HG02798 (cell line): ENCODE data around the gene UTF1.

Experiments
- ATAC-seq: cut with Tn5 transposase; IDR thresholded peaks from one replicate; pipeline ENCODE4 v1.9.1; 2021; ENCODE audit warnings: mild to moderate bottlenecking; ENCODE audit not compliant: unreplicated experiment, poor library complexity

Gene UTF1

DNA sequence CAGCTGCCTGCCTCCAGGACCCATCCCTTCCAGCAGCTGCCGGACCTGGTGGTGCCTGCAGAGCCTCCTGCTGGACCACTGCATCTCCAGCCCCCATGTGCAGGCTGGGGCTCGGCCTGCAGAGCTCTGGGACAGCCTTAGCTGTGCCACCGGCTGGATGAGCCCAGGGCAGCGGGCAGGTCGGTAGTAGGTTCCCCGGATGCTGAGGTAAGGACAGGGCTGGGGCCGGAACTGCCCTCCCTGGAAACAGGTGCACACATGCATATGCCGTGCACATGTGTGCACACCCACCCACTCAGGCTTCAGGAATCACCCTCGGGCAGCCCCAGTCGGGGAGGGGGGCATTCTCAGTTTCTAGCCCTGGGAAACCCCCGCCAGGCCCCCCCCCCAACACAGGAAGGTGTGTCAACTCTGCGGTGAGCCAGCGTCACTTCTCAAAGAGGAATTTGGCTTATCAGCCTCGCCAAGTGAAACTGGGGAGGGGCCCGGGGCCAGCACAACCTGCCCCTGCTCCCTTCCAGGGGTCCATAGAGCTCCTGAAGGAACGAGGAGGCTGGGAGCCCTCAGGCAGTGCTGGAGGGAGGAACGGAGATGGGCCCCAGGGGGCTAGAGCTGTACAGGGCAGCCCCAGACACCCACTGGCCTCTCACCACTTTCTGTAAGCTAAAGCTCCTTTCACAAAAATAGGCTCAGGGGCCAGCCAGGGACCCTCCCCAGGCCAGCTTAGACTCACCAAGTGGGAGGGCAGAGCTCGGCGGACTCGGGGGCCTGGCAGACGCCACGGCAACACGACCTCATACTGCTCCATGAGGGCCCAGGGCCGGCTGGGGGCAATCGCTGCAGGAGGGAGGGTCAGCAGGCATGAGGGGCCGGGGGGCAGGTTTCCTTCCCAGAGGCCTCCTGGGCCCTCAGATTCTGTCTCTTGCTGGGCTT is 45.0 kb downstream of the UTF1 start:
- peak; percentile 49 for ATAC-seq

DNA sequence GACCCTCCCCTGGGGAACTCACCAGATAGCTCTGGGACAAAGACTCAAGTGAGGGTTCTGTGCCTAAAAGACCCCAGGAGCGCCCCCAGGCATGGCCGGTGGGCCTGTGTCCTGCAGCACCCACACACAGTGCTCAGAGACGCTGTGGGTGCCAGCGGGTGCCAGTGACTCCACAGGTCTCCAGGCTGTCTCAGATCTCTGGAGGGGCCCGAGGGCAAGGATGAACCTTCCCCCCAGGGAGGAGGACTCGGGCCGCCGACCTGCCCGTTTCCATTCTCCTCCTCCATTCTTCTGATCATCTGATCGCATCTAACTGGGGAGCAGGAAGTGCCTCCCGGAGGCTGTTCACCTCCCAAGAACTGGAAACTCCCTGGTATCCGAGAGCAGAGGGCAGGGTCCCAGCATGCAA is 45.7 kb downstream of the UTF1 start:
- peak; percentile 44 for ATAC-seq

DNA sequence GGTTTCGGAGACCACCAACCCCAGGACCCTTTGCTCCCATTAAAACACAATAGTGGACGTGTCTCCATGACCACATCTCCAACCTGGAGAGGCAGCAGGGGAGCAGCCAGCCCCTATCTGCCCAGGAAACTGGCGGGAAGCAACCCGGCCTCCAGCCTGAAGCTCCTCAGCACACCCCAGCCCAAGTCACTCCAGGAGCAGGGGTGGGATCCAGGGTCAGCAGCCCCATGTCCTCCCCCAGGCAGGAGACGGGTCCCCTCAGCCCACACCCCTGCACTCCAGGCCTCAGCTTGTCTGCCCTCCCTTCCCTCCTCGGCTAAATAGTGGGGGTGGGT is 46.0 kb downstream of the UTF1 start:
- no peak for ATAC-seq

DNA sequence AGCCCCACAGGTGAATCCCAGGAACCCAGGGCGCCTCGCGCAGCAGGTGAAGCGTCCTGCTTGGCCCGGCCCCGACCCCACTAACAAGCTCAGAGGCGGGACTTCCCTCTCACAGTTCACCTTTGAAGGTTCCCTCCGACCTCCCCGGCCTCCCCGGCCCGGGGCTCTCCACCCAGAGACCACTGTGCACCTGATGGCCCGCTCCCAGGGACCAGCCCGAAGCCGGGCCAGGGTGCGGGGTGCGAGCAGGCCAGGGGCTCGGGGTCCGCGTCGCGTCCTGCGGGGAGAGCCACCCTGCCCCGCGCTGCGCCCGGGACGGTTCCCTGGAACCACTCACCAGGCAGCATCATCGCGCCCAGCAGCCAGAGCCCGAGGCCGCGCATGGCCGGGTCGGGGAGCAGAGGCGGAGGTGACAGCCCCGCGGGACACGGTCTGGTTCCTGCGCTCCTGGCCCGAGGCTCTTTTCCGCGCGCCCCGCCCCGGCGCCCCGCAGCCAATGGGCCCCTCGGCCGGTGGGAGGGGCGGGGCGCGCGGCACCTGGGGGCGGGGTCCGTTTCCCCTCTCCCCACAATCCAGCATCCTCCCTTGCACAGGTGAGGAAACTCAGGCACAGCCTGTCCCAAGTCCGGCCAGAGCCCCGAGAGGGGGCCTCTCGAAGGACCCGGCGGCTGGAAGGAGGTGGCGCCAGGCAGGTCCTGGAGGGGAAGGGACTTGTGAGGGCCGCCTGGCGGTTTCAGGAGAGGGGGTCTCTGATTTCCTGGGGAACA is 46.6 kb downstream of the UTF1 start, which contains the start of gene ADAM8:
Gene ADAM8 (minus strand): TSS at position 434 of the 767 bp plus-strand sequence. CDS start 51 bp downstream, at position 383.
- peak; percentile 60 for ATAC-seq

DNA sequence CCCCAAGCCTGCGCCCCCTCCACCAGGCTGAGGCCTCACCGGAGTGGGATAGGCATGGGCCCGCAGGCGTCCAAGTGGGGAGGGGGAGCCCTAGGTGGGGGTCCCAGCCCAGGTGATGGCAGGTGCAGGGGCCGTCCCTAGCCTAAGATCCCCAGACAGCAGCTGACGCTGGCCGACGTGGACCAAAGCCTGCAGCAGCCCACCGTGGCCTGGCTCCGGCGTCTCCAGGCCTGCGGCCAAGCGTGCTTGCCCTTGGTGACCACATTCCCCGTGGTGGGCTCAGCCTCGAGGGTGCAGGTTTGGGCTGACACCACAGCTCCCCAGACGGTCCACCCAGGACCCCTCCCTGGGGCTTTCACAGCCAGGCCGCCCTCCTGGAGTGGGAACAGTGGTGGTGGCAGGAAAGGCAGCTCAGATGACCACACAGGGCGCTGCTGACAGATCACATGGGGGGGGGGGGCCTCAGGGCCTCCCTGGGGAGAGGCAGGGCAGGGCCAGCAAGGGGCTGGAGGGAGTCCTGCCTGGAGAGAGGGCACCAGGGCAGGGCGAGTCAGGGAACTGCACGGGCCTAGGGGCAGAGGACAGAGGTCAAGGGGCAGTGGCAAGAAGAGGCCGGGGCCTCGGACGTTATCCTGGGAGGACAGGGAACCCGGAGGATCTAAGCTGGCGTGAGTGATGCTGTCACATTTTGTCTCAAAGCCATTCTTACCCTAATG is 47.4 kb downstream of the UTF1 start:
- no peak for ATAC-seq

DNA sequence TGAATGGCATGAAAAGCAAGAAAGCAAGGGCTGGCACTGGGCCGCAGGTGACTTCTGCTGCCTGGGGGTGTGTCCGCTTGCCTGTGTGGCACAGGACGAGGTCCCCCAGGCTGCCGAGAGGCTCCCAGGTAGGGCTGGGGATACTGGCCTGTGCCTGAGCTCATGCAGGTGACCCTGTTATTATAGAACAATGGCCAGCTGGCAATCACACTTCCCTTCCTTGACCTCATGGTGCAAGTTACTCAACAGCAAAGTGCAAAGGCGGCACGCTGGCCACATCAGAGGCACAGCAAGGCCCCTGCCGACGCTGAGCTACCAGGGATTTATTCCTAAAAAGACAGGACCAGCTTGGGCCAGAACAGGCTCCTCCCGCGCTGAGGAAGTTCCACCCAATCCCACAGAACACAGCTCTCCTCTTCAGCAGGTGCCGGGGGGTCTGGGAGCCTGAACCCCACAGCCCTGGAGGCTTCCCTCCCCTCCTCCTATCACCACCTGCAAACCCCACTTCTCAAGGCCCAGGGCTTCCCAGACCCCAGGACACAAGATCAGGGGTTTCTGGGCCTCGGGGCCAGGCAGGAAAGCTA is 48.1 kb downstream of the UTF1 start:
- no peak for ATAC-seq

DNA sequence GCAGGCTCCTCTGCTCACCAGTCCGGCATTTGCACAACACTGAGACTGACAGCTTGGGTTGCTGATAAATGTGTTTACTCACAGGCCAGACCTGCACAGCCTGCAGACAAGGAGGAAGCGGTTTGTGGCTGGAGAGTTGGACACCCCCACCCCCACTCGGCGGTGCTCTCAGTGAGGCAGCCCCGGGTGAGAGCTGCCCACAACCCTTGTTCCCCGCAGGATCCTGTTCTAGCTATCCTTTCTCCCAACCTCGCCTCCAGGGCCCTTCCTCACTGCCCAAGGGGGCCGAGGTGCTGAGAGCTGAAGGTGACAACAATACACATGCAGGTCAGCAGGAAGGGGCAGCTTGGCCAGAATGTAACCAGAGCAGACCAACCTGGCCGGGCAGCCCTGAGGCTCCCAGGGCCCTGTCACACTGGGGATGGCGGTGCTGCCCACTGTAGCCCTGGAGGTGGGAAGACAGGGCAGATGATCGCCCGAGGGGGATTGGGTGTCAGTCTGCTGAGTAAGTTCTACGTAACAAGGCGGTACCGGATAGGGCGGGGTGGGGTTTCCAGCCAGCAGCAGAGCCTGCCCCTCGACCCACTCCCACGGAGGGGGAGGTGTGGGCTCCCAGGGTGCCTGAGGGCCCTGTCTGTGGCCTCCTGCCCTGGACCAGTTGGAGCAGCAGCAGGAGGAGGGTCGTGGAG is 48.7 kb downstream of the UTF1 start:
- peak; percentile 34 for ATAC-seq

DNA sequence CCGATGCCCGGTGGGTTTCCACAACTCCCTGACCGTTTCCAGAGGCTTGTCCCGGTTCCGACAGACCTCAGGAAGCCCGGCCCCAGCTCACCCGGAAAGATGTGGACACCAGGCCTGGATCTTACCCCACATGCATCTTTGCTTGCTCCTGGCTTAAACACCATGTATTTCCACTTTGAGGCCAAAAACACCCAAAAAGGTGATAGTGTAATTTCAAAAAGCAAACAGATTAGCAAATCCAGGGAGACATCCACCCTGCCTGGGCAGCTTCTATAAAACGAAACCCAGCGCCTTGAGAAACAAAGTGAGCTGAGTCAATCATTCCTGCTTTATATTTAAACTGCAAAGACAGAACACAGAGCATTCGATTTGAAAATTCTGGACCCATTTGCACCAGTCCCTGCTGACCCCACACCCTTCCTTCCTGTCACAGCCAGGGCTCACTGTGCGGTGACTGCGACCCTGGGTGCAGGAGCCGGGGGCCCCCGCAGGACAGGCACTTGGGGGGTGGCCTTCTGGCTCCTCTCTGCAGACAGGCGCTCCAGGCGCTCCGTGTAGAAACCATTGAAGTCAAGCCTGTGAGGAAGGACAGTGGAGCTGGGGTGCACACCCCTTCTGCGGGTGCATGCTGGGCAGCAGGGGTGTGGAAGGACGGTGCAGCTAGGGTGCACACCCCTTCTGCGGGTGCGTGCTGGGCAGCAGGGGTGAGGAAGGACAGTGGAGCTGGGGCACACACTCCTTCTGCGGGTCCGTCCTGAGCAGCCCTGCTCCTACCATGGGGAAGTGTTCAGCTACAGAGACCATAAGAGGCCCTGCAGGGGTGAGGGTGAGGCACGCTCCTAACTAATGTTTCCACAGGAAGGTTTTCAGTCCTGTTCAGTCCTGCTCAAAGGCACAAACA is 49.6 kb downstream of the UTF1 start:
- no peak for ATAC-seq

DNA sequence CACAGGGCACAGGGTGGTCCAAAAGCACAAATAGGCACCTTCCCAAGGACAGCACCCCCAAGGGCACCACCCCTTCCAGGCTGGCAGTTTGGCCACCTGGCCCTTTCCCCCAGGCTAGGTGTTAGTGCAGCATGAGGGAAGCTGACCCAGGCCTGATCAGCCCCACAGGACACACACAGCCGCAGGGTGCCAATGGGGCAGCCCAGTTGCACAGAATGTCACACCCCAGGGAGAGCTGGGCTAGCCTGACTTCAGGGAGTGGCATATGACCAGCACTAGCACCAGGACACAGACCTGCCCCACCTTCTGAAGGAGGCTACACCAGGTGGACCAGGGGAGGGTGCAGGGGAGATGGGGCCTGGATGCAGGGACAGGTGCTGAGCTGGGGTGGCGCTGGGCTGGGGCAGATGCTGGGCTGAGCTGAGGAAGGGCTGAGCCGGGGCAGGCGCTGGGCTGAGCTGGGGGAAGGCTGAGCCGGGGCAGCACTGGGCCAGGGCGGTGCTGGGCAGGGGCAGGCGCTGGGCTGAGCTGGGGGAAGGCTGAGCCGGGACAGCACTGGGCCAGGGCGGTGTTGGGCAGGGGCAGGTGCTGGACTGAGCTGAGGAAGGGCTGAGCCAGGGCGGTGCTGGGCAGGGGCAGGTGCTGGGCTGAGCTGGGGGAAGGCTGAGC is 50.5 kb downstream of the UTF1 start:
- ATAC-seq, result no peak

DNA sequence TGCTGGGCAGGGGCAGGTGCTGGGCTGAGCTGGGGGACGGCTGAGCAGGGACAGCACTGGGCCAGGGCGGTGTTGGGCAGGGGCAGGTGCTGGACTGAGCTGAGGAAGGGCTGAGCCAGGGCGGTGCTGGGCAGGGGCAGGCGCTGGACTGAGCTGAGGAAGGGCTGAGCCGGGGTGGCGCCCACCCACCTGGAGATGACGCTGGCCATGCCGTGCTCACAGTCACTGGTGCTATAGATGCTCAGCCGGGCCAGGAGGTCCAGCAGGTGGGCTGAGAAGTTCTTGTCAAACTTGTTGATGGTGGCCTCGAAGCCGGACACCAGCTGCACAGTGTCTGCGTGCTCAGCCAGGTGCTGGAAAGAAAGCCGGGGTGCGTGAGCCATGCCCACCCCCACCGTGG is 51.1 kb downstream of the UTF1 start:
- ATAC-seq, result no peak
